GM18526 (cell line): ENCODE measurements around the gene HSPB6.

Source experiments
- POLR2A ChIP-seq: IDR thresholded peaks from 3 replicates; pipeline ENCODE4 v1.6.1; 2011; ENCODE audit not compliant: insufficient read length; ENCODE audit errors: extremely low read depth

HSPB6 gene

DNA sequence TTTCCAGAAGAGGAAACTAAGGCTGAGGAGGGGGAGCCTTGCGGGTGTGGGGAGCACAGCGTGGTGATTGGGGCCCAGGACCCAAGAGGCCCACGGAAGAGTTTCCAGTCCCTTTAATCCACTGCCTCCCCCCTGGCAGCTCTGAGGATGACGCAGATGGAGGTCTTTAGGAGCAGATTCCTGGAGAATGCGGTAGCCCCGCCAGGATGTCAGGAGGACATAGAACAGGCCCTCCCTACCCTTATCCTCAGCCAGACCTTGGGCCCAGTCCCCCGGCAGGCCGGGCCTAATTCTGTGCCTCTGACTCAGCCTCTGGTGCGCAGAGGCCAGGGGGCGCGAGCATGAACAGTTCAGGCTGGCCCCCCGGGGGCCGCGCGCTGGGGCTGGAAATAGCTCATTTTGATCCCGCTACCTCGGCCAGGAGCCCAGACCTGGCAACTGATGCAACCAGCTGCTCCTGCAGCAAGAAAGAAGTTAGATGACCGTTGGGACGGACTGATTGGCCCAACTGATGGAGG is 461 bp upstream of the HSPB6 start:
- TF ChIP-seq POLR2A: no peak

DNA sequence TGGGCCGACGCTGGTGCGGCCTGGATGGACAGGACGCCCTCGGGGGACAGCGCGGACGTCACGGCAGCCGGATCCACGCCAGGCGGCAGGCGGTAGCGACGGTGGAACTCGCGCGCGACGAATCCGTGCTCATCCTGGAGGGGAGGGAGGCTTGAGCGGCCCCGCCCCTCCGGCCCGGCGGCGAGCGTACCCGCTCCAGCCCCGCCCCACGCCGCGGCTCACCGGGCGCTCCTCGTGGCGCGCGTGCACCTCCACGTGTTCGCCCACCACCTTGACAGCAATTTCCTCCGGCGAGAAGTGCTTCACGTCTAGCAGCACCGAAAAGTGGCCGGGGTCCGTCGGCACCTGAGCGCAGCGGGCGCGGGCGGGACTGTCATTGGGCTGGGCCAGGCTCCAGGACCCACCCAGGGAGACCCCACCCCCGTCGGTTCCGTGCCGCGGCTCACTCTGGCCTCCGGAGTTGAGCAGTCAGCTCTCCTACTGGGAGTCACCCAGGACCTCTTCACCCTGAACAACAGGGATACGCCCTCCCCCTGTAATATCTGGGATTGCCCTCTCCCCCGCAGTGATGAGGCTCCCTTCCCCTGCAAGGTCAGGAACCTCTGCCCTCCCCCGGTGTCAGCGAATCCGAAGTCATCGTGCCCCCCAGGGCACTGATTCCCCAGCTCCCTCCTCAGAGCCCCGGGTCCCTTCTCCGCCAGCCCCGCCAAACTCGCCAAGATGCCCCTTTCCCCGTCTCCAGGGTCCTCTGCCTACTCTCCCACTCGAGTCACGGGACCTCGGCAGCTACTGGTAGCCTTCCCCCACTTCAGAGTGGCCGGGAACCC is 1.1 kb downstream of the HSPB6 start:
- no peak for TF ChIP-seq POLR2A

- TF ChIP-seq POLR2A: no peak
Observed at GRCh38 chr19:35755131-35755549, 1.7 kb downstream of the HSPB6 start.

DNA sequence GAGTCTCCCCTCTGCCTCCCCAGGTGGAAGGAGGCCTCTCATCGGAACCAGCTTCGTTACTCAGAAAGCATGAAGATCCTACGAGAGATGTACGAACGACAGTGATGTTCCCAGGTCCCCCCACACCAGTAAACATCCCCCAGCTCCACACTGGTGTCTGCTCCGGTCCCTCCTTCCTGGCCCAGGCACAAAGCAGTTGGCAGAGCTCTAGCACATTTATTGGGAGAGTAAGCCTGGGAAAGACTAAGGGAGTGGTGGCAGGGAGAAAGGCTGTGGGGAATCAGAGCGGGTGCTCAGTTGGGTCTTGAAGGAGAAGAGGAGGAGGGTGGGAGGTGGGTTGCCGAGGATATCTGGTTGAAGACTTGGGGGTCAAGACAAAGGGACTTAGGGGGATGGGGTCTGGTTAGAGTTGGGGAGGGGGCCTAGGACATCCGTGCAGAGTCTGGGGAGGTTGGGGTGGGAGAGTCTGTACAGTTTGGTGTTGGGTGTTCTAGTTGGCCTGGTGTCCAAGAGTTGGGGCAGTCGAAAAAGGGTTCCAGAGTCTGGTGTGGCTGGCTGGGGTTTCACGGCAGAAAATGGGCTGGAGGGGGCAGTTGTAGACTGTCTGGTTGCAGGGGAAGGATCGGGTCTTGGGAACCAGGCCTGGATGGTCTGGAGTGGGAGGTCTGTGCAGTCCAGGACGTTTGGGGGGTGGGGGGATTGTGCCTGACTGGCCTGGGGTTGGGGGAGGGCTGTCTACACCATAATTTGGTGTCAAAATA is 2.3 kb downstream of the HSPB6 start:
- no peak for TF ChIP-seq POLR2A

DNA sequence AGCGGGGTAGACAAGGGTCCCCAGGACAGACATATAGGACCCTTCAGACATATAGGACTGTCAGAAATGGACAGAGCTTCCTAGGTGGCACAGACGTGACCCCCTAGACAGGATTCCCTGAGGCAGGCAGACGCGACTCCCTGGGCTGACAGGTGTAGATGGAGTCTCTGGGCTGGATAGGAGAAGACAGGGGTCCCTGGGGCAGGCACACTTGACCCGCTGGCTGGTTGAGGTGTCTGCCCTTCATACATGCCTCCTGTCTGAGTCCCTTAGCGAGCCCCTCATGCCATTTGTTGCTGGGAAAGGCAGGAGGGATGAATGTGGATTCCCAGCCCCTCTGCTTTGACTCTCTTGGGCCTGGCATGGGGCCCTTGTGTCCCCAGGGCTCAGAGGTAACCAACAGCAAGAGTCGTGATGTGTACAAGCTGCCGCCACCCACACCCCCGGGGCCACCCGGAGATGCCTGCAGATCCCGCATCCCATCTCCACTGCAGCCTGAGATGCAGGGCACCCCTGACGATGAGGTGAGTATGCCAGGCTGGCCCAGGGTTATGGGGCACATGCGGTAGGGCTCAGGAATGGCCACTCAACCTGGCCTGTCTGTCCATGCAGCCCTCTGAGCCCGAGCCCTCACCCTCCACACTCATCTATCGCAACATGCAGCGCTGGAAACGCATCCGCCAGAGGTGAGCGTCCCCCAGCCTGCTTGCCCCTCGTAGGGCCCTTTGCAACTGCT is 3.0 kb downstream of the HSPB6 start:
- TF ChIP-seq POLR2A: no peak

DNA sequence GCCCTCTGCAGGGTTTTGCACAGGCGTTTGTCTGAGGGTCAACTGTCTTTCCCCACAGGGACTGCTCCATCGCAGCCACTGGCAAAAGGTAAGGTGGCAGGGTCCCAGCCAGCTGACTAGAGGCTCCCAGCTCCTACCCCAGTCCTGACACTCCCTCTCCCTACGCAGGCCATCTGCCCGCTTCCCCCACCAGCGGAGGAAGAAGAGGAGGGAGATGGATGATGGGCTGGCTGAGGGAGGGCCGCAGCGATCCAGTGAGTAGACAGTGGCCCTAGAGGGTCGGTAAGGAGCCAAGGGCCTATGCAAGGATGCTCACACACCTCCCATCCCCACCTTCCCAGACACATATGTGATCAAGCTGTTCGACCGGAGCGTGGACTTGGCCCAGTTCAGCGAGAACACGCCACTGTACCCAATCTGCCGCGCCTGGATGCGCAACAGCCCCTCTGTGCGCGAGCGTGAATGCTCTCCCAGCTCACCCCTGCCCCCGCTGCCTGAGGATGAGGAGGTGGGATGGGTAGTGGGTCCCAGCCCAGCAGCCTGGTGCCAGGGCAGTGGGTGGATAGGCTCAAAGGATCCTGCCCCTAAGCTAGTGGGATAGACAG is 4.0 kb downstream of the HSPB6 start:
- no peak for TF ChIP-seq POLR2A

DNA sequence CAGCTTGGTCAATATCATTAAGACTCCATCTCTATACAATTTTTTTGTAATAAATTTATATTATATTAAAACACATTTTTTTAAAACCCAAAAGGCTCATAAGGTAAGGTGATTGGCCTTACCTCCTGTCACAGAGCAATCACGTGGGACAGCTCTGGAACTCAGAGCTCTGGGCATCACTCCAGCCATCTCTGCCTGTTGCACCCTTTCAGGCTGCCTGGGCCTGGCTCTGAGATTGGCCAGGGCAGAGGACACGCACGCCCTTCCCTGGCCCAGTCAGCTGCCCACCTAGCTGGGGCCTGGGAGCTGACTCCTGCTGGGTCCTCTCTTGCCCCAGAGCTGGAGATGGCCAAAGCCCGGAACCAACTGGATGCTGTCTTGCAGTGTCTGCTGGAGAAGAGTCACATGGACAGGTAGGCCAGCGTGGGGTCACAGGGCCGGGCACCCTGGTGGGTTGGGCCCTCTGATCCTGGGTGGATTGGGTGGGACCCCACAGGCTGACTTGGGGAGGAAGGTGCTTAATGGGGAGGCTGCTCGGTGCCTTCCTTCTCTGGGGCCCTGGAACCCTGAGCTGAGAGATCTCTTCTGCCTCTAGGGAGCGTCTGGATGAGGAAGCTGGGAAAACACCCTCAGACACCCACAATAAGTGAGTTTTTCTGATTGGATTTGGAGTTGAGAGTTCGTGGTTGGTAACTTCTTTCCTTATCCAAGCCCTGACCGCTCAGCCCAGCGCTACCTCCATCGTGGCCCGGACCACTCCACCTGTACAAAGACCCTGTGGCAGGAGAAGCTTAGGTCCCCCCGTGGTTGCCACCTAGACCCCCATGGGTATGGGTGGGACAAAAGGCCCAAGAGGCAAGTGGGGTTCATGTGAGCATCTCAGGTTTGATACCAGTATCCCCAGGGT is 4.7 kb downstream of the HSPB6 start:
- no peak for TF ChIP-seq POLR2A

GRCh38 chr19:35750167-35750566 is 6.7 kb downstream of the HSPB6 start:
- no peak for TF ChIP-seq POLR2A

- TF ChIP-seq POLR2A: peak; percentile 63
Observed at GRCh38 chr19:35748106-35749020, 8.5 kb downstream of the HSPB6 start, which contains the start of gene LIN37. TSS of gene LIN37 (plus strand) at chr19:35748576. CDS start at chr19:35748725, 149 bp downstream.

DNA sequence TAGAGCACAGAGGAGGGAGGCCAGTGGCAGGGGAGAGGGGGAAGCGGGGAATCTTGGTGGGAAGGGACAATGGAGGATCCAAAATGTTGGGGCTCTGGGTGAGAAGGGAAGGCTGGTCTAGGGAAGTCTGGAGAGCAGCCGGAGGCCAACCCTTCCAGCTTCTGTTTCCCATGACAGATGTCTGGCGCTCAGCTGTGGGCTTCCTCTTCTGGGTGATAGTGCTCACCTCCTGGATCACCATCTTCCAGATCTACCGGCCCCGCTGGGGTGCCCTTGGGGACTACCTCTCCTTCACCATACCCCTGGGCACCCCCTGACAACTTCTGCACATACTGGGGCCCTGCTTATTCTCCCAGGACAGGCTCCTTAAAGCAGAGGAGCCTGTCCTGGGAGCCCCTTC is 10.3 kb downstream of the HSPB6 start:
- TF ChIP-seq POLR2A: no peak

DNA sequence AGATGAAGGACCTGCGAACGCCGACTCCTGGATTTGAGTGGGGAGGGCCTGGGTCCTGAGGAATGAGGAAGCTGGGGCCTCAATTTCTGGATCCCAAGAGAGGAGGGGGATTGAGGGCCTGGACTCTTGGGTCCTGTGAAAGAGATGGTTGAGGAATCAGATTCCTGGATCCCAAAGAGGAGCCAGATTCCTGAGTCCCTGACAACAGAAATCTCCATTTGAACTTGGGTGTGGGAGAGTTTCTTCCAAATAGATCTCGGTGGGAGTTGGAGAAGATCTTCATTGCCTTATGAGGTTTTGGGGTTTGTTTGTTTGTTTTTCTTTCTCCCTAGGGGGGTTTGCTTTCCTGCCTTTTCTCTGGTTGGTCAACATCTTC is 10.8 kb downstream of the HSPB6 start:
- TF ChIP-seq POLR2A: no peak

DNA sequence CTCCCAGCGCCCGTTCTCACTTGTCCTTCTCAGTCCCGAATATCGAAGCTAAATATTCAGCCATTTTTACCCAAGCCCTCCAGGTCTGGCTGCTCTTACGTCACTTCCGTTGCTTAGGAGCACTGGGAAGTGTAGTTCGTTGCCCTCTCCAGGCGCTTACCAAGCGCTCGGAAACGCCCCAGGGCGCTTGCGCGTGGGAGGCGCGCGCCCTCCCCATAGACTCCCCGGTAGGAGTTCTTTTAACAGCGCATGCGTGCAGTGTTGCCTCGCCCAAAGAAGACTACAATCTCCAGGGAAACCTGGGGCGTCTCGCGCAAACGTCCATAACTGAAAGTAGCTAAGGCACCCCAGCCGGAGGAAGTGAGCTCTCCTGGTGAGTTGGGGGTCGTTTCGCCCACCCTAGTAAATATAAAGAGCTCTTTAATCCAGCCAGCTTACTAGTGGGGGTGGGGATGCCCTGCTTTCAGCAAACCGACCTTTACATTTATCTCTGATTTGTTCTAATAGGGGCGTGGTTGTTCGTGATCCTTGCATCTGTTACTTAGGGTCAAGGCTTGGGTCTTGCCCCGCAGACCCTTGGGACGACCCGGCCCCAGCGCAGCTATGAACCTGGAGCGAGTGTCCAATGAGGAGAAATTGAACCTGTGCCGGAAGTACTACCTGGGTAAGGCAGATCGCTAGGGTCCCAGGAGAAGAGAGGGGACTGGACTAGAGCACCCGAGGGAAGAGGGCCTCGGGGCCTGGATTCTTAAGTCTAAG is 11.3 kb downstream of the HSPB6 start, which contains the start of the genes PSENEN and U2AF1L4:
TSS of gene PSENEN (plus strand) at position 324 of the 759 bp plus-strand sequence. CDS start at position 604, 280 bp downstream.
TSS of gene U2AF1L4 (minus strand) at position 91 of the 759 bp plus-strand sequence. CDS start at position 64, 27 bp downstream.
- TF ChIP-seq POLR2A: peak; percentile 8
